ENCODE measurements around the gene MFSD8. TPM values are rescaled to one million over a fixed set of nuclear protein-coding genes. Genes with fewer than 3 reads are reported as not detected.
"Not testable (repeated sequence)": the region's sequence is repeated elsewhere in the genome, so short reads cannot be mapped to it uniquely, and the experiment has no call there.

Gene MFSD8, protein sequence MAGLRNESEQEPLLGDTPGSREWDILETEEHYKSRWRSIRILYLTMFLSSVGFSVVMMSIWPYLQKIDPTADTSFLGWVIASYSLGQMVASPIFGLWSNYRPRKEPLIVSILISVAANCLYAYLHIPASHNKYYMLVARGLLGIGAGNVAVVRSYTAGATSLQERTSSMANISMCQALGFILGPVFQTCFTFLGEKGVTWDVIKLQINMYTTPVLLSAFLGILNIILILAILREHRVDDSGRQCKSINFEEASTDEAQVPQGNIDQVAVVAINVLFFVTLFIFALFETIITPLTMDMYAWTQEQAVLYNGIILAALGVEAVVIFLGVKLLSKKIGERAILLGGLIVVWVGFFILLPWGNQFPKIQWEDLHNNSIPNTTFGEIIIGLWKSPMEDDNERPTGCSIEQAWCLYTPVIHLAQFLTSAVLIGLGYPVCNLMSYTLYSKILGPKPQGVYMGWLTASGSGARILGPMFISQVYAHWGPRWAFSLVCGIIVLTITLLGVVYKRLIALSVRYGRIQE
- 10 to 100 TPM; 10.2 to 13.8 TPM for total RNA-seq

DNA sequence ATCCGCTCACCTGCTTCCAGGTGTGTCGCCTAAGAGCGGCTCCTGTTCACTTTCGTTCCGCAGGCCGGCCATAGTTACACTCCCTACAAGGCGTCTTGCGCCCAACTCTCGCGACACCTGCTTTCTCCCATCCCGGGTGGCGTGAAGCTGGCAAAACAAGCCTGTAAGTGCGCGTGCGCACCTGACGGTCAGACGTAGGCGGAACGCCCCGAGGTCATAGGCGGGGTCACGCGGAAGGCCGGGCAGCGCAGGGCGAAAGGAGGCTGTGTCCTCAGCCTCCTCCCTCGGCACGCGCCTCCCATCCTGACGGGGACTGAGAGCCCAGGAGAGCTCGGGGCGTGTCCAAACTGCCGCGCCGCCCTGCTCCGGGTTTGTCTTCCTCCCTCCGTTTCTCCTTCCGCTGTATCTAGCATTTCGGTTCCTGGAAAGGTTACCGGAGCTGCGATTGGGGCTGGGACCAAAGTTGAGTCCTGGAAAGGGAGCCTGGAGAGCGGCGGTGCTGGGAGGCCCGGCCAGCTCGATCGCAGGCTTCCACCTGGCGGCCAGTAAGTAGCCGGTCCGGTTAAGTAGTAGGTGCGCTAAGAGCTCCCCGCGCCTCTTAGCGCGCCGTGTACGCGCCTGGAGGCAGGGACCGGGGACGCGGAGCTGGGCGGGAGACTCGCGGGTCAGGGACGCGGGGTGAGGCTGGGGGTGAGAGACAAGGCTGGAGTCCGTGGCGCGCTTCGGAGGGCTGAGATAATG, at the start of gene MFSD8, which contains the start of gene ABHD18:
MFSD8 (minus strand) TSS at position 112 of the 741 bp plus-strand sequence; CDS start at position 72, 40 bp downstream.
ABHD18 (plus strand) TSS at position 345 of the 741 bp plus-strand sequence. CDS start 17,550 bp downstream, outside the sequence.
- ATAC-seq (peak; percentile 97), DNase-seq (peak; percentile 100)
- Mint-ChIP-seq H3K36me3 (ENCODE audit: low read depth) (peaks cover 18% of the 10 kb centered on the region), H3K9me3 (ENCODE audit: low read depth) (no peaks in the 10 kb centered on the region), H3K27me3 (no peaks in the 10 kb centered on the region), H3K27ac (peak within 1 kb of the TSS; percentile 97), H3K4me3 (peak within 1 kb of the TSS; percentile 90), H3K4me1 (peaks cover 32% of the 10 kb centered on the region)
- intact Hi-C loops (cut with DNase I, micrococcal nuclease) = loop anchor here (1.0 to 10.0 kb wide), 10 partner anchors 32 to 1131 kb away; partner anchors contain the start of genes HSPA4L (in 2 of the 2), PLK4 (in 2 of the 2), C4orf33 (in 1 of the 2) and LARP1B (in 1 of the 2)
- POLR2A ChIA-PET = interaction anchor here (0.6 to 2.0 kb wide), 7 partner anchors 32 to 338 kb away, joined by 3 to 41 read pairs (median 4); partner anchors contain the start of genes LARP1B, PGRMC2 and PLK4
- CTCF ChIA-PET = interaction anchor here (0.5 to 2.2 kb wide), 8 partner anchors 13 to 320 kb away, joined by 3 to 8 read pairs (median 4); partner anchors contain the start of genes LARP1B and PLK4

DNA sequence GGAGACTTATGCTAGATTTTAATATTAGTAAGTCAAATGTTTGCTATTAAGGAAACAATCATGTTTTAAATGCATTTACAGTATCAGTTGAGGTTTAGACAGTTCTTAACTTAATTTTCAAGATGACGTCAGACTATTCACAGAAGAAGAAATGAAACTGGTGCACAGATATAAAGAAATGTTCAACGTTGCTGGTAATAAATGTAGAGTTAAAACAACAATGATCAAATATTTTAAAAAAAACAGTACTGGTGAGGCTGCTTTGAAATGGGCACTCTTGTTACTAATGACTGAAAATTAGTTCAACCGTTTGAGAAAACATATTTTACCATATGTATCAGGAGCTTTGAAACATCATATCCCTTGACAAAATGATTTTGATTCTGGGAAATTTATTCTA, 44.5 kb upstream of the MFSD8 start:
- H3K4me3 Mint-ChIP-seq = no peak overlapping the region
- H3K27ac Mint-ChIP-seq = no peak overlapping the region
- ATAC-seq (no peak), DNase-seq (no peak)
- intact Hi-C loops (cut with DNase I, micrococcal nuclease) = no loop called here
- ChIA-PET POLR2A (no interaction called here), CTCF (no interaction called here)
- no peaks in the 10 kb centered on the region for H3K9me3 Mint-ChIP-seq (ENCODE audit: low read depth)
- no peaks in the 10 kb centered on the region for H3K4me1 Mint-ChIP-seq
- H3K27me3 Mint-ChIP-seq = no peaks in the 10 kb centered on the region
- H3K36me3 Mint-ChIP-seq (ENCODE audit: low read depth) = peaks cover 18% of the 10 kb centered on the region

DNA sequence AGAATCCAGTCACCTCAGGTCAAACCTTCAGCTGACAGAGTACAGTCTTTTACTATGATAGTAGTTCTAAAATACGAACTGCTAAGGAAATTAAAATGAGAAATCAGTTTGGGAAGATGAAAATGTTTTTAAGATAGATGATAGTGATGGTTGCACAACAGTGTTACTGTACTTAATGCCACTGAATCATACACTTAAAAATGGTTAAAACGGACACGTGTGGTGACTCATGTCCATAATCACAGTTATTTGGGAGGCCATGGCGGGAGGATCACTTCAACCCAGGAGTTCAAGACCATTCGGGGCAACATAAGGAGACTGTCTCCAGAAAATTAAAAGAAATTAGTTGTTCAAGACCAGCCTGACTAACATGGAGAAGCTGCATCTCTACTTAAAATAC, 41.6 kb upstream of the MFSD8 start:
- H3K36me3 Mint-ChIP-seq (ENCODE audit: low read depth) = peaks cover 20% of the 10 kb centered on the region
- POLR2A ChIA-PET = interaction anchor here (0.7 kb wide), 1 partner anchor 194 kb away, joined by 5 read pairs; no protein-coding TSS in a partner anchor
- intact Hi-C loops (cut with DNase I, micrococcal nuclease) = no loop called here
- no peak overlapping the region for H3K27ac Mint-ChIP-seq
- H3K4me1 Mint-ChIP-seq = no peaks in the 10 kb centered on the region
- no peak for ATAC-seq
- CTCF ChIA-PET = no interaction called here
- no peaks in the 10 kb centered on the region for H3K9me3 Mint-ChIP-seq (ENCODE audit: low read depth)
- no peak for DNase-seq
- no peaks in the 10 kb centered on the region for H3K27me3 Mint-ChIP-seq
- no peak overlapping the region for H3K4me3 Mint-ChIP-seq

DNA sequence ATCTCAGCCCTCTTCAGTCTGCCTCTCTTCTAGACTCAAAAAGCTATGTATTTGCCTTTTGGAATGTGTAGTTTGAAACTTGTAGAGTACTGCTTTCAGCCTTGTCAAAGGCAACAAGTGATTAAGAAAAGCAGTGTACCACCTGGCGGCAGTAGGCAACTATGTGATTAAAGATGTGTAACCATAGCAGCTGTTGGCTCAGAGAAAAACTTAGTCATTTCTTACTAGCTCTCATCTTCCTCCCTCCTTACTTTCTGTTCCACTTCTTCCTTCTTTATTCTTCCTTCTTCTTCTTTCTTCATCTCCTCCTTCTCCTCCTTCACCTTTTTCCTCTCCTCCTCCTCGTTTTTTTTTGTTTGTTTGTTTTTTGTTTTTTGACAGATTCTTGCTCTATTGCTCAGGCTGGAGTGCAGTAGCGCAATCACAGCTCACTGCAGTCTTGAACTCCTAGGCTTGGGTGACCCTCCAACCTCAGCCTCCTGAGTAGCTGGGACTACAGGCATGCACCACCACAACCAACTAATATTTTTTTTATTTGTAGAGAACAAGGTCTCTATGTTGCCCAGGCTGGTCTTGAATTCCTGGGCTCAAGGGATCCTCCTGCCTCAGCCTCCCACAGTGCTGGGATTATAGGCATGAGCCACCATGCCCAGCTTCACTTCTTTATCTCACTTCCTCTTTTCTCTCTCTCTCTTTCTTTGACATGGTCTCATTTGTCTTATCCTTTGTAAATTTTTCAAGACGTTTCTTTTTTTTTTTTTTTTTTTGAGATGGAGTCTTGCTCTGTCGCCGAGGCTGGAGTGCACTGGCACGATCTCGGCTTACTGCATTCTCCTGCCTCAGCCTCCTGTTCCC, 32.8 kb upstream of the MFSD8 start:
- H3K27ac Mint-ChIP-seq = peak overlapping the region; percentile 59
- H3K27me3 Mint-ChIP-seq = no peaks in the 10 kb centered on the region
- H3K9me3 Mint-ChIP-seq (ENCODE audit: low read depth) = peaks cover 3% of the 10 kb centered on the region
- peak; percentile 62 for DNase-seq
- intact Hi-C loops (cut with DNase I, micrococcal nuclease) = loop anchor here in 1 of 2 experiments (1.0 to 2.0 kb wide), 2 partner anchors 32 to 63 kb away; partner anchors contain the start of genes ABHD18, LARP1B and MFSD8
- H3K4me3 Mint-ChIP-seq = no peak overlapping the region
- ChIA-PET POLR2A (interaction anchor here (0.6 to 1.2 kb wide), 6 partner anchors 31 to 611 kb away, joined by 3 to 6 read pairs (median 4); partner anchors contain the start of genes ABHD18, LARP1B and MFSD8), CTCF (interaction anchor here (0.6 to 1.0 kb wide), 4 partner anchors 11 to 114 kb away, joined by 3 to 5 read pairs (median 4); partner anchors contain the start of genes ABHD18 and MFSD8)
- H3K36me3 Mint-ChIP-seq (ENCODE audit: low read depth) = peaks cover 54% of the 10 kb centered on the region
- peaks cover 27% of the 10 kb centered on the region for H3K4me1 Mint-ChIP-seq
- ATAC-seq = peak; percentile 99

DNA sequence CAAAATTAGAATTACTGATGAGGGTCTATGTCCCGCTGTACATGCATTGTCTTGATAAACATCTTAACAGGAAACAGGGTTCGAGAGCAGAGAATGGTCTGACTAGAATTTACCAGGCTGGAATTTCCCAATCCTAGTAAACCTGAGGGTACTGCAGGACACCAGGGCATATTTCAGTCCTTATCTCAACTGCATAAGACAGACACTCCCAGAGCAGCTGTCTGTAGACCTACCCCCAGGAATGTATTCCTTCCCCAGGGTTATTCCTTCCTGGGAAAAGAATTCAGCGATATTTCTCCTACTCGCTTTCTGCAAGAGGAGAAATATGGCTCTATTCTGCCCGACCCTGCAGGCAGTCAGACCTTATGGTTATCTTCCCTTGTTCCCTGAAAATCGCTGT, 31.5 kb upstream of the MFSD8 start:
- Mint-ChIP-seq H3K4me1 (peaks cover 29% of the 10 kb centered on the region), H3K36me3 (ENCODE audit: low read depth) (peaks cover 50% of the 10 kb centered on the region)
- intact Hi-C loops (cut with DNase I, micrococcal nuclease) = loop anchor here in 1 of 2 experiments (2.0 kb wide), 1 partner anchor 64 kb away; the partner anchor contains the start of gene LARP1B
- DNase-seq; H3K27ac Mint-ChIP-seq; ATAC-seq; H3K27me3 Mint-ChIP-seq; H3K4me3 Mint-ChIP-seq; CTCF ChIA-PET; H3K9me3 Mint-ChIP-seq (ENCODE audit: low read depth): not testable (repeated sequence)
- POLR2A ChIA-PET = interaction anchor here (1.2 kb wide), 1 partner anchor 64 kb away, joined by 3 read pairs; the partner anchor contains the start of gene LARP1B

DNA sequence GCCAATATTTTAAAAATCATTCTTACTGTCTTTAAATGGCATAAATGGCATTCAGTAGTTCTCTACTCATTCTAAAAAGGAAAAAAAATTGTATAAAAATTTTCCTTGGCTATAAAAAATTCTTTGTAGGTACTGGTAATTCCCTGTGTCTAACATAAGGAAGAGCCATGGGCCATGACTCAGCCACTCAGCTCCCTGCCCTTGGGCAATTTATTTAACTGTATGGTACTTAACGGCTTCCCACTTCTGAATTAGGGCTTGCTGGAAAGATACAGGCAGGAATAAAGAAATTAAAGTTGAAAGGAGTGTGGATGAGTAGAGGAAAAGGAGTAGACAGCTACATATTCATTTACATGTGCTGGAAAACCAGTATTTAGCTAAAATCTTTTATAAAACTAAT, 30.8 kb upstream of the MFSD8 start:
- H3K4me1 Mint-ChIP-seq = peaks cover 26% of the 10 kb centered on the region
- DNase-seq (no peak), ATAC-seq (no peak)
- intact Hi-C loops (cut with DNase I, micrococcal nuclease) = loop anchor here in 1 of 2 experiments (2.0 kb wide), 1 partner anchor 65 kb away; the partner anchor contains the start of gene LARP1B
- H3K9me3 Mint-ChIP-seq (ENCODE audit: low read depth) = peaks cover 3% of the 10 kb centered on the region
- H3K36me3 Mint-ChIP-seq (ENCODE audit: low read depth) = peaks cover 51% of the 10 kb centered on the region
- POLR2A ChIA-PET = no interaction called here
- no peak overlapping the region for H3K4me3 Mint-ChIP-seq
- CTCF ChIA-PET = no interaction called here
- no peak overlapping the region for H3K27ac Mint-ChIP-seq
- no peaks in the 10 kb centered on the region for H3K27me3 Mint-ChIP-seq

DNA sequence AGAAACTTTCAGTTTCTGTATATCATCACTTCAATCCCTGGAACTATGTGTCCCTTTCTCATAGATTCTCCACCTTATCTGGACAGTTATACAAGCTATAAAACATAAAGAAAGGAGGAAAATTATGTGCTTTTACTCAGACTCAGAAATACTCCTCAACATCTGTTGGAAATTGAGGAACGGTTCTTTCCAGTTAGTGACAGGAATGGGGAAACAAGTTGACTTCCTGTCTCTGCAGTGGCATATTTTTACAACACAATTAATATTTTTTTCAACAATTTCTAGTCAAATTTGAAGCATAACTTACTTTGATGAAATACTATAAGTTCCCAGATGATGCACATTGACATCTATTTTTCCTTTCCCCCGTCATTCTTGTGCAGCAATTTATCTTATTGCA, 28.2 kb upstream of the MFSD8 start:
- POLR2A ChIA-PET = no interaction called here
- no peaks in the 10 kb centered on the region for H3K27me3 Mint-ChIP-seq
- DNase-seq = no peak
- no peak overlapping the region for H3K4me3 Mint-ChIP-seq
- peaks cover 46% of the 10 kb centered on the region for H3K36me3 Mint-ChIP-seq (ENCODE audit: low read depth)
- no peaks in the 10 kb centered on the region for H3K9me3 Mint-ChIP-seq (ENCODE audit: low read depth)
- no peak for ATAC-seq
- intact Hi-C loops (cut with DNase I, micrococcal nuclease) = no loop called here
- CTCF ChIA-PET = no interaction called here
- peaks cover 25% of the 10 kb centered on the region for H3K4me1 Mint-ChIP-seq
- H3K27ac Mint-ChIP-seq = no peak overlapping the region

DNA sequence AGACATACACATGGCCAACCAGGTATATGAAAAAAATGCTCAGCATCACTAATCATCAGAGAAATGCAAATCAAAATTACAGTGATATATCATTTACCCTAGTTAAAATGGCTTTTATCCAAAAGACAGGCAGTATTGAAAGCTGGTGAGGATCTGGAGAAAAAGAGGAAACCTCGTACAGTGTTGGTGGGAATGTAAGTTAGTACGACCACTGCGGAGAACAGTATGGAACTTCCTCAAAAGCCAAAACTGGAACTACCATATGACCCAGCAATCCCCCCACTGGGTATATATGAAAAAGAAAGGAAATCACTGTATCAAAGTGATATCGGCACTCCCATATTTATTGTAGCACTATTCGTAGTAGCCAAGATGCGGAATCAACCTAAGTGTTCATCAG, 23.7 kb upstream of the MFSD8 start:
- DNase-seq (no peak), ATAC-seq (no peak)
- no peaks in the 10 kb centered on the region for H3K9me3 Mint-ChIP-seq (ENCODE audit: low read depth)
- intact Hi-C loops (cut with DNase I, micrococcal nuclease) = no loop called here
- no peaks in the 10 kb centered on the region for H3K27me3 Mint-ChIP-seq
- ChIA-PET POLR2A (no interaction called here), CTCF (no interaction called here)
- H3K4me1 Mint-ChIP-seq = peaks cover 10% of the 10 kb centered on the region
- H3K27ac Mint-ChIP-seq = no peak overlapping the region
- no peak overlapping the region for H3K4me3 Mint-ChIP-seq
- peaks cover 29% of the 10 kb centered on the region for H3K36me3 Mint-ChIP-seq (ENCODE audit: low read depth)

DNA sequence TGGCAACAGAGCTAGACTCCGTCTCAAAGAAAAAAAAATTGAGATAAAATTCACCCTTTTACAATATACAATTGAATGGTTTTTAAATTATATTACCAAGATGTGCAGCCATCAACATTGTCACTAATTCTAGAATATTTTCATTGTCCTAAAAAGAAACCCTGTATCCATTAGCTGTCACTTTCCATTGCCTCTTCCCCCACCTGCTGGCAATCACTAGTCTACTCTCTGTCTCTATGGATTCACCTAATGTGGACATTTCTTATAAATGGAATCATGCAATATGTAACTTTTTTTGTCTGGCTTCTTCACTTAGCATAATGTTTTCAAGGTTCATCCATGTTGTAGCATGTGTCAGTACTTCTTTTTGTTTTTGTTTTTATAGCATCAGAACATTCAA, 21.0 kb upstream of the MFSD8 start:
- Mint-ChIP-seq H3K27me3 (no peaks in the 10 kb centered on the region), H3K36me3 (ENCODE audit: low read depth) (peaks cover 19% of the 10 kb centered on the region), H3K4me1 (no peaks in the 10 kb centered on the region), H3K4me3 (no peak overlapping the region), H3K9me3 (ENCODE audit: low read depth) (no peaks in the 10 kb centered on the region), H3K27ac (no peak overlapping the region)
- ChIA-PET POLR2A (no interaction called here), CTCF (interaction anchor here (0.5 to 0.9 kb wide), 3 partner anchors 8 to 17 kb away, joined by 3 read pairs; no protein-coding TSS in a partner anchor)
- intact Hi-C loops (cut with DNase I, micrococcal nuclease) = no loop called here
- ATAC-seq (no peak), DNase-seq (no peak)

DNA sequence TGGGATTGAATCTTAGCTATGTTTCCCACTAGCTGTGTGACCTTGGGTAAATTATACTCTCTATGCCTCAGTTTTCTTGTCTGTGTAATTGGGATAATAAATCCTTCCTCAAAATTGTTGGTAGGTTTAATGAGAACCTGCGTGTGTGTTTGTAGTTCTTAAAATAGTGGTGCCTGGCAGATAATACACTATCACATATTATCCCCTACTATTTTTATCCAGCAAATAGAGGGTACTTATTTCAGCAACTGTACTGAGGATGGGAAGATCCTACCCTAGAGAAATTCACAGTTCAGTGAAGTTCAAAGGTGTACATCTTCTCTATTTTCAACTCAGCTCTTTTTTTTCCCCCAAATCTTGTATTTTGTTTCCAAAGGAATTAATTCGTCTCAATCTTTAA, 17.5 kb upstream of the MFSD8 start:
- ATAC-seq (no peak), DNase-seq (no peak)
- Mint-ChIP-seq H3K36me3 (ENCODE audit: low read depth) (peaks cover 15% of the 10 kb centered on the region), H3K9me3 (ENCODE audit: low read depth) (no peaks in the 10 kb centered on the region), H3K27me3 (no peaks in the 10 kb centered on the region), H3K4me3 (no peak overlapping the region), H3K4me1 (peaks cover 3% of the 10 kb centered on the region), H3K27ac (no peak overlapping the region)
- intact Hi-C loops (cut with DNase I, micrococcal nuclease) = no loop called here
- ChIA-PET CTCF (no interaction called here), POLR2A (no interaction called here)
